ENCODE data around the gene KRTAP4-8.
"Not testable (repeated sequence)": the region's sequence is repeated elsewhere in the genome, so short reads cannot be mapped to it uniquely, and the experiment has no call there.

Gene KRTAP4-8

GRCh38 chr17:41111151-41111885 lies 13.4 kb upstream of the KRTAP4-8 start:
- no peak overlapping the region for H2AFZ ChIP-seq (ENCODE audit: low read depth)
- H3K27me3 ChIP-seq (ENCODE audit: insufficient read depth, low read depth) = no peaks in the 10 kb centered on the region
- H3K36me3 ChIP-seq (ENCODE audit: insufficient read depth) = no peaks in the 10 kb centered on the region
- H3K4me1 ChIP-seq (ENCODE audit: low read depth, poor library complexity, severe bottlenecking) = peaks cover 12% of the 10 kb centered on the region
- H4K20me1 ChIP-seq (ENCODE audit: insufficient read depth) = no peaks in the 10 kb centered on the region
- H3K4me3 ChIP-seq (IDR thresholded peaks at IDR 0.05; ENCODE audit: insufficient read depth, low read depth, low read length) = no peak overlapping the region
- no peak overlapping the region for H3K27ac ChIP-seq
- TF ChIP-seq, protein P1, sequence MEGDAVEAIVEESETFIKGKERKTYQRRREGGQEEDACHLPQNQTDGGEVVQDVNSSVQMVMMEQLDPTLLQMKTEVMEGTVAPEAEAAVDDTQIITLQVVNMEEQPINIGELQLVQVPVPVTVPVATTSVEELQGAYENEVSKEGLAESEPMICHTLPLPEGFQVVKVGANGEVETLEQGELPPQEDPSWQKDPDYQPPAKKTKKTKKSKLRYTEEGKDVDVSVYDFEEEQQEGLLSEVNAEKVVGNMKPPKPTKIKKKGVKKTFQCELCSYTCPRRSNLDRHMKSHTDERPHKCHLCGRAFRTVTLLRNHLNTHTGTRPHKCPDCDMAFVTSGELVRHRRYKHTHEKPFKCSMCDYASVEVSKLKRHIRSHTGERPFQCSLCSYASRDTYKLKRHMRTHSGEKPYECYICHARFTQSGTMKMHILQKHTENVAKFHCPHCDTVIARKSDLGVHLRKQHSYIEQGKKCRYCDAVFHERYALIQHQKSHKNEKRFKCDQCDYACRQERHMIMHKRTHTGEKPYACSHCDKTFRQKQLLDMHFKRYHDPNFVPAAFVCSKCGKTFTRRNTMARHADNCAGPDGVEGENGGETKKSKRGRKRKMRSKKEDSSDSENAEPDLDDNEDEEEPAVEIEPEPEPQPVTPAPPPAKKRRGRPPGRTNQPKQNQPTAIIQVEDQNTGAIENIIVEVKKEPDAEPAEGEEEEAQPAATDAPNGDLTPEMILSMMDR (conservative IDR thresholded peaks at IDR 0.05; ENCODE audit: low read depth, low read length) = no peak
- no peaks in the 10 kb centered on the region for H3K79me2 ChIP-seq (ENCODE audit: insufficient read depth, low read depth)
- H3K4me2 ChIP-seq = no peak overlapping the region
- H3K9ac ChIP-seq = no peak overlapping the region

DNA sequence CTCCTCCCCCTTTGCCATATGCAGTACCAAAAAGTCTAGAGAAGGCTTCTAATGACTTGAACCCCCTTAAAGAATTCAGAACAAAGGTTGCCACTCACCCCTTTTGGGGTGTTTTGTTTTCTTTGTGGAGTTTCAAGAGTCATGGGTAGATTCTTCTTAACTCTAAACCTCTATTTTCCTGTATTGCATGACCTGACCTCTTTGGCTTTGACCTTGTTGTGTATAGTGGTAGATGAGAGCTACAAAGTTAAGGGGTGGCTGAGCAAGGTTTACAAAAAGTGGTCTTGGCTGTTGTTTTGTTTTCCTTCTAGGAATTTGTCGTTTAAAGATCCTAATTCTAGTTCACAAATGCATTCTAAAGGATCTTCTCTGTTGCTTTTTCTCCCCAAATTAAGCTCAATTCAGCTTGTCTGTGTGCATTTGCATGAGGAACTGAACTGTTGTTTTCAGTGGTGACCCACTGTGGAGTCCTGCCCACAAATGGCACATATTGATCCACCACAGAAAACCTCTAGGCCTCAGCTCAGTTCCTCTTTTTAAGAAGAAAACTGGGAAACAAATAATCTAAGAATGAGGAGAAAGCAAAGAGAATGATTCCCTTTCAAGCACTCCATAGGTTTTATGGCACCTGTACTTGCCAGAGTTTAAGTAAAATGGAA lies 10.9 kb upstream of the KRTAP4-8 start:
- H3K4me2 ChIP-seq = peak overlapping the region; percentile 31; the same call in 1 of the 2 replicates
- H4K20me1 ChIP-seq (ENCODE audit: insufficient read depth); H3K9ac ChIP-seq; H3K27ac ChIP-seq; H3K36me3 ChIP-seq (ENCODE audit: insufficient read depth); H2AFZ ChIP-seq (ENCODE audit: low read depth); H3K4me3 ChIP-seq (IDR thresholded peaks at IDR 0.05; ENCODE audit: insufficient read depth, low read depth, low read length); H3K79me2 ChIP-seq (ENCODE audit: insufficient read depth, low read depth); H3K27me3 ChIP-seq (ENCODE audit: insufficient read depth, low read depth): not testable (repeated sequence)
- peaks cover 12% of the 10 kb centered on the region for H3K4me1 ChIP-seq (ENCODE audit: low read depth, poor library complexity, severe bottlenecking)

DNA sequence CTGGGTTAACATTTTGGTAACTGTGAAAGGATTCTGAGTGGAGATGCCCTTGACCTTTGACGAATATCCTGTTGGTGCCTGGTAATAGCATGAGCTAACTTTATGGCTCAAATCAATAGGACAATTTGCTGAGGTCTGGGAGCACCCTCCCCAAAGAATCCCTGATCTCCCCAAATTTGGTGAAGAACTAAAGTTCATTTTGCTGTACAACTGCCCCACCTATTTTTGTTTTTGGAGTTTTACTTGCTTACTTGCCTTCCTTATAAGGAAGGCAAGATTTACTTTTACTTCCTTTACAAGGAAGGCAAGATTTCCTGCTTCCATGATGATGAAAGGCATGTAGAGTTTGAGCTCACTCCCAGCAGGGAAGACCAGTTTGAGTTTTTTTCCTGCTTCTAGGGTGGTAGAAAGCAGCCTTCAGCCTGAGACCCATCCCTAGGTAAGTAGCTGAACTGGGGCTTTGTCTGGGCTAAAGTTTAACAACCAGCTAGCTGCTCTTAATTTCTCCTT lies 10.1 kb upstream of the KRTAP4-8 start:
- Histone ChIP-seq H3K4me3 (IDR thresholded peaks at IDR 0.05; ENCODE audit: insufficient read depth, low read depth, low read length) (no peak overlapping the region), H2AFZ (ENCODE audit: low read depth) (no peak overlapping the region), H3K4me2 (0 out of 2 replicates have a peak overlapping the region, but pooled peaks have one; percentile 31)

DNA sequence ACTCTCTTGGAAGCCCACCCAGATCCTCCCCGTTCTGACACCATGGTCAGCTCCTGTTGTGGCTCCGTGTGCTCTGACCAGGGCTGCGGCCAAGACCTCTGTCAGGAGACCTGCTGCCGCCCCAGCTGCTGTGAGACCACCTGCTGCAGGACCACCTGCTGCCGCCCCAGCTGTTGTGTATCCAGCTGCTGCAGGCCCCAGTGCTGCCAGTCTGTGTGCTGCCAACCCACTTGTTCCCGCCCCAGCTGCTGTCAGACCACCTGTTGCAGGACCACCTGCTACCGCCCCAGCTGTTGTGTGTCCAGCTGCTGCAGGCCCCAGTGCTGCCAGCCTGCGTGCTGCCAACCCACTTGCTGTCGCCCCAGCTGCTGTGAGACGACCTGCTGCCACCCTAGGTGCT lies 7.4 kb upstream of the KRTAP4-8 start, which contains the start of gene KRTAP4-9:
Gene KRTAP4-9 (plus strand): TSS at position 43 of the 400 bp plus-strand sequence. CDS start 0 bp downstream, at position 43.
- H3K4me2 ChIP-seq; H3K27me3 ChIP-seq (ENCODE audit: insufficient read depth, low read depth): not testable (repeated sequence)

More for the DNA sequence above, 10.1 kb upstream of the KRTAP4-8 start:
- Histone ChIP-seq H3K36me3 (ENCODE audit: insufficient read depth) (no peaks in the 10 kb centered on the region), H3K4me1 (ENCODE audit: low read depth, poor library complexity, severe bottlenecking) (peaks cover 12% of the 10 kb centered on the region), H3K27me3 (ENCODE audit: insufficient read depth, low read depth) (no peaks in the 10 kb centered on the region), H3K79me2 (ENCODE audit: insufficient read depth, low read depth) (no peaks in the 10 kb centered on the region), H4K20me1 (ENCODE audit: insufficient read depth) (no peaks in the 10 kb centered on the region), H3K9ac (no peak overlapping the region), H3K27ac (no peak overlapping the region)
- TF ChIP-seq, protein P1 (conservative IDR thresholded peaks at IDR 0.05; ENCODE audit: low read depth, low read length) = no peak

DNA sequence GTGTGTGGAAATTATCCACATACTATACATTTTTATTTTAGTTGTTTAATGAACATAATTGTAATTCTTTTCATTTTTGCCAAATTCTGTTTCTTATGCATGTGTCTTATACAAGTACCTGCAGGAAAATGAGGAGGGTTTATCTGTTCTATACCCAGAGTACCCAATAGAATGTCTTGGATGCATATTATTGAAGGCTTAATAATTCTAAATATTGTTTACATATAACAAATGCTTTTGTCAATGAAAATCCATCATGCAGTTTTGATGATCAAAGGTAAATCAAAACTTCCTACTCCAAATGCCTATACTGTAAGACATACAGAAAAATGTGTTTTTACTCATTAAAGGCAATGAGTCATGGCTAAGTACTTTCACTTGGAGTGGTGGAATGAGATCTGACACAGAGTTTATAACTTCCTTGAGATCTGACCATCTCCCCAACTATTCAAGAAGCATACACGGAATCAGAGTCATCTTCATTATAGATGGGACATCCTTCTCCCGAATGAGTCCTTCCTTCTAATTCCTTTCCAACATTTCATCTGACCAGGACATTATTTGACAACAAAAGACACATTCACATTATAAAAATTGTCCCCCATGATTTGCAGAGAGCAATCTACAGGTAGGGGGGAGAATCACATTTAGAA lies 6.6 kb upstream of the KRTAP4-8 start:
- not testable (repeated sequence) for H3K4me2 ChIP-seq; H2AFZ ChIP-seq (ENCODE audit: low read depth)

More for the DNA sequence above, 7.4 kb upstream of the KRTAP4-8 start, which contains the start of gene KRTAP4-9:
- not testable (repeated sequence) for H4K20me1 ChIP-seq (ENCODE audit: insufficient read depth); H3K4me3 ChIP-seq (IDR thresholded peaks at IDR 0.05; ENCODE audit: insufficient read depth, low read depth, low read length); H3K27ac ChIP-seq; H3K9ac ChIP-seq; H3K79me2 ChIP-seq (ENCODE audit: insufficient read depth, low read depth); H2AFZ ChIP-seq (ENCODE audit: low read depth); H3K36me3 ChIP-seq (ENCODE audit: insufficient read depth)
- peaks cover 12% of the 10 kb centered on the region for H3K4me1 ChIP-seq (ENCODE audit: low read depth, poor library complexity, severe bottlenecking)

More for the DNA sequence above, 6.6 kb upstream of the KRTAP4-8 start:
- H3K27me3 ChIP-seq (ENCODE audit: insufficient read depth, low read depth); H3K36me3 ChIP-seq (ENCODE audit: insufficient read depth); H4K20me1 ChIP-seq (ENCODE audit: insufficient read depth); H3K9ac ChIP-seq; H3K79me2 ChIP-seq (ENCODE audit: insufficient read depth, low read depth); H3K27ac ChIP-seq; H3K4me3 ChIP-seq (IDR thresholded peaks at IDR 0.05; ENCODE audit: insufficient read depth, low read depth, low read length): not testable (repeated sequence)
- H3K4me1 ChIP-seq (ENCODE audit: low read depth, poor library complexity, severe bottlenecking) = peaks cover 12% of the 10 kb centered on the region

Data from KMS-11 (cell line).